ENCODE measurements around the gene PANX1.
"Not testable (repeated sequence)": the region's sequence is repeated elsewhere in the genome, so short reads cannot be mapped to it uniquely, and the experiment has no call there.

Gene PANX1

GRCh38 chr11:94150704-94151685, 22.4 kb downstream of the PANX1 start:
- no peak for DNase-seq

GRCh38 chr11:94151903-94152677, 23.4 kb downstream of the PANX1 start:
- DNase-seq, result peak; percentile 50

GRCh38 chr11:94152678-94153065, 24.0 kb downstream of the PANX1 start:
- DNase-seq, result no peak

- DNase-seq, result no peak
Observed at GRCh38 chr11:94153320-94153719, 24.7 kb downstream of the PANX1 start.

GRCh38 chr11:94154095-94154856, 25.6 kb downstream of the PANX1 start:
- DNase-seq, result no peak

GRCh38 chr11:94157339-94157738, 28.7 kb downstream of the PANX1 start:
- DNase-seq, result not testable (repeated sequence)

- DNase-seq, result no peak
Observed at GRCh38 chr11:94168882-94169281, 40.2 kb downstream of the PANX1 start.

- DNase-seq, result no peak
Observed at GRCh38 chr11:94169516-94169915, 40.9 kb downstream of the PANX1 start.

GRCh38 chr11:94169930-94170545, 41.4 kb downstream of the PANX1 start:
- DNase-seq, result no peak

- no peak for DNase-seq
Observed at GRCh38 chr11:94170953-94171352, 42.3 kb downstream of the PANX1 start.

- DNase-seq, result peak; percentile 33
Observed at GRCh38 chr11:94171693-94172440, 43.2 kb downstream of the PANX1 start.

- DNase-seq, result no peak
Observed at GRCh38 chr11:94175535-94175934, 46.9 kb downstream of the PANX1 start.

GRCh38 chr11:94178331-94178730, 49.7 kb downstream of the PANX1 start:
- DNase-seq, result no peak

GRCh38 chr11:94179696-94180095, 51.1 kb downstream of the PANX1 start:
- no peak for DNase-seq

GRCh38 chr11:94181526-94181925, 52.9 kb downstream of the PANX1 start:
- no peak for DNase-seq

GRCh38 chr11:94181943-94182342, 53.3 kb downstream of the PANX1 start:
- no peak for DNase-seq

- no peak for DNase-seq
Observed at GRCh38 chr11:94183251-94183885, 54.7 kb downstream of the PANX1 start.

GRCh38 chr11:94183886-94184264, 55.2 kb downstream of the PANX1 start:
- DNase-seq, result peak; percentile 32

- no peak for DNase-seq
Observed at GRCh38 chr11:94184362-94184761, 55.7 kb downstream of the PANX1 start.

- DNase-seq, result no peak
Observed at GRCh38 chr11:94184846-94185245, 56.2 kb downstream of the PANX1 start.

- DNase-seq, result no peak
Observed at GRCh38 chr11:94185416-94186084, 56.9 kb downstream of the PANX1 start.

Measured in activated CD4-positive, alpha-beta T cell treated with anti-CD3 and anti-CD28 coated beads, Interleukin-10, Interleukin-2, amounts not matched to agents 100 ng/mL and 50 ng/mL, durations not matched to agents 16 hours and 8 hours (primary cell).